Measurements from ENCODE around the gene ZNF497.
"Not testable (repeated sequence)": the region's sequence is repeated elsewhere in the genome, so short reads cannot be mapped to it uniquely, and the experiment has no call there.

The ZNF497 gene

DNA sequence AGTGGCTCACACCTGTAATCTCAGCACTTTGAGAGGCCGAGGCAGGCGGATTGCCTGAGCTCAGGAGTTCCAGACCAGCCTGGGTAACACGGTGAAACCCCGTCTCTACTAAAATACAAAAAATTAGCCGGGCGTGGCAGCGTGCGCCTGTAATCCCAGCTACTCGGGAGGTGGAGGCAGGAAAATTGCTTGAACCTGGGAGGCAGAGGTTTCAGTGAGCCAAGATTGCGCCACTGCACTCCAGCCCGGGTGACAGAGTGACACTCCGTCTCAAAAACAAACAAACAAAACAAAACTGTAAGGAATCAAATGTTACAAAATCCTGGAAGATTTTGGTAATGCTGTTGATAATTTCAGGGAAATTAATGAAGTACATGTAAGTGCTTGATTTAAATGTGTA, 14.5 kb downstream of the ZNF497 start:
- DNase-seq (ENCODE audit: low spot score), result not testable (repeated sequence)

DNA sequence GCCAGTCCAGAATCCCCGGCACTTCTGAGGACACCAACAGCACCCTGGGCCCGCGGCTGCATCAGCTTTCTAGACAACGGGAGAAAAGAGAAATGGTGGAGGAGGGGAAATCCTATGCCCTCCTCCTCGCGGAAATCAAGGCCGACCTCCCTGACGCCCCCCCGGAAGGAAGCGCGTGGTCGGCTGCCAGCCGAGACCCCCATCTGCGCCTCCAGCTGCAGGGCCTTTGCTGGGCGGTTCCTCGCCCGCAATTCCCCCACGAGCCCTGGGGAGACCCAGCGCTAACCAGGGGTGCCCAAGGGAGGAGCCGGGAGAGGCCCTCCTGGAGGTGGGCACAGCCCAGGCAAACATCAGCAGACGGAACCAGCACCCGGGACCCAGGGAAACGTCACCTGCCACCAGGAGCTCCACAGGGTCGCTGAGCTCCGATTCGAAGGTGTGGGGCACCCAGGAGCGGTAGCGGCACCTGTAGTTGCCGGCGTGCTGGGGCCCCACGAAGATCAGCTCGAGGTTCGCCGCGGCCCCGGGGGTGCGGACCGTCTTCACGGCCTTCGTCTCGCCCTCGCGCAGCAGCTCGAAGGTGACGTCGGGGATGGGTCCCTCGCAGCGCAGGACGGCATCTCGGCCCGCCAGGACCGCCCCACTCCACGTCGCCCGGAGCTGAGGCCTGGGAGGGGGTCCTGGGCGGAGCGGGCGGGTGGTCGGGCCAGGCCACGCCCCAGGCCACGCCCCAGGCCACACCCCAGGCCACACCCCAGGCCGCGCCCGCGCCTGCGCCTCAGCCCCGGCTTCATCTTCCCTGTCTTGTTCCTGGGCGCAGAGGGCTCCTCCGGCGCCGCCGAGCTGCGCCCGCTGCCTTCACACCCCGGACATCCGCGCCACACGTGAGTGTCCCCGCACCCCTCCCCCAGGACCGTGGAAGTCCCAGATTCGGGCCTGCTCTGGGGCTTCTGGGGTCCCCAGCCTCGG, 15.3 kb downstream of the ZNF497 start:
- DNase-seq (ENCODE audit: low spot score), result peak; percentile 62

DNA sequence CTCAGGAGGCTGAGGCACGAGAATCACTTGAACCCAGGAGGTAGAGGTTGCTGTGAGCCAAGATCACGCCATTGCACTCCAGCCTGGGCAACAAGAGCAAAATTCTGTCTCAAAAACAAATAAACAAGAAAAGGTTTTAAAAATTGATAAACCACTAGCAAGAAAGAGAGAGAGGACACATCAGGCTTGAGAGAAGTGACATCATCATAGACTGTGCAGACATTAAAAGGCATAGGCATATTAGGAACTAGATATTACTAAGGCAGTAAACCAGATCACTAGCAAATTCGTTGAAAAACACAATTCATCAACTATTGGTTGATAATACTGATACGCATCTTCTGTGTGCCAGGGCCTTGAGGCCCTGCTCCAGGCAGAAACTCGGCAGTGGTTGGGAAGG, 17.0 kb downstream of the ZNF497 start:
- no peak for DNase-seq (ENCODE audit: low spot score)

DNA sequence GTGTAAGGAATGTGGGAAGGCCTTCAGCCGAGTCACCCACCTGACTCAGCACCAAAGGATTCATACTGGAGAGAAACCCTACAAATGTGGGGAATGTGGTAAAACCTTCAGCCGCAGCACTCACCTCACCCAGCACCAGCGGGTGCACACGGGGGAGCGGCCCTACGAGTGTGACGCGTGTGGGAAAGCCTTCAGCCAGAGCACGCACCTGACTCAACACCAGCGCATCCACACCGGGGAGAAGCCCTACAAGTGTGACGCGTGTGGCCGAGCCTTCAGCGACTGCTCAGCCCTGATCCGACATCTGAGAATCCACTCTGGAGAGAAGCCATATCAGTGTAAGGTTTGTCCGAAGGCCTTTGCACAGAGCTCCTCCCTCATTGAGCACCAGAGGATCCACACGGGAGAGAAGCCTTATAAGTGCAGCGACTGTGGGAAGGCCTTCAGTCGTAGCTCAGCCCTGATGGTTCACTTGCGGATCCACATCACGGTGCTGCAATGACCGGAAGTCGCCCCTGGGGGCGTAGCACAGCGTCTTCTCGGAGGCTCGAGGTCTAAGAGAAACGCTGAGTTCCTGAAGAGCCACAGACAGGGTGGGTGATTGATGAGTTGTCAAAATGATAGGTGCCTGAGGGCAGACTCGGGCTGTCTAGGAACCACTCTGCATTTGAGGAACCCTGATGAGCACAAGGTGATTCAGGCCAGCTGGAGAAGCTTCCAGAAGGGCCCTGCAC, 23.6 kb downstream of the ZNF497 start:
- DNase-seq (ENCODE audit: low spot score), result no peak

DNA sequence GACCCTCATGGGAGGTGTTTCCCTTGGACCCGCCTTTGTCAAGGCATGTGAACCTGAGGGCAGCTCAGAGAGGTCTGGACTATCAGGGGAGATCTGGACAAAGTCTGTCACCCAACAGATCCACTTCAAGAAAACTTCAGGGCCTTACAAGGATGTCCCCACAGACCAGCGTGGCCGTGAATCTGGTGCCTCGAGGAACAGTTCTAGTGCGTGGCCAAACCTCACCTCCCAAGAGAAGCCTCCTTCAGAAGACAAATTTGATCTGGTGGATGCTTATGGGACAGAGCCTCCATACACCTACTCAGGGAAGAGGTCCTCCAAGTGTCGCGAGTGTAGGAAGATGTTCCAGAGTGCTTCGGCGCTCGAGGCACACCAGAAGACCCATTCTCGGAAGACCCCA, 24.2 kb downstream of the ZNF497 start:
- no peak for DNase-seq (ENCODE audit: low spot score)

DNA sequence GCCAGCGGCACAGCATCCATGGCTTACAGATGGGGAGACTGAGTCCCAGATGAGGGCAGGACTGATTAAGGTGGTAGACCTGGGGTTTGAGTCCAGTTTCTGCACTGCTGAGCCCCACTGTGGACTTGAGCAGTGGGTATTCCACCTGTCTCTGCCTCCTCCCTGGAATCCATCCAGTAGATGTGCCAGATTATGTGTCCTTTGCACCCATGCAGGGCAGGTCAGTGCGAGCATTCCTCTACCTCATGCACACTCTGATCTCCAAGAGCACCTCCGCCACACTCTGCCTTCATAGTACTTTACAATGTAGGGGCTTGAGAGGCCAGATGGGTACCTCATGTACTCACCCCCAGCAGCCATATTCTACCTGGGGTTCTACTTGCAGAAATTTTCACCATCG, 25.7 kb downstream of the ZNF497 start:
- no peak for DNase-seq (ENCODE audit: low spot score)

DNA sequence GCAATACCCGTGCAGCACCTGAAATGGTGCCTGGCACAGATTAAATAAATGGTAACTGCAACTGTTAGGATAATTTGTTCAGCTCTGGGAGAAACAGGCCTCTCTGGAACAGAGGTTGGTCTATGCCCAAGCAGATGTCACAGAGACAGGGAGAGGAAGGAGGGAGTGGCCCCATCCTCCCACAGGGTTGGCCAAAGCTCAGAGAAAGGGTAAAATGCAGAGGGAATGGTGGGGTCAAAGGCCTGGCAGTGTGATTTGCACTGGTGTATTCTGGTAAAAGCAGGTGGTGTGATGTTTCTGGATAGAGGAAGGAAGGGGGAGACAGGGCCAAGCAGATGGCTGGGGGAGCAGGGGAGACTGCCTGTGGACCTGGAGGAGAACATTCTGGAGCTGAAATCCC, 26.3 kb downstream of the ZNF497 start:
- no peak for DNase-seq (ENCODE audit: low spot score)

DNA sequence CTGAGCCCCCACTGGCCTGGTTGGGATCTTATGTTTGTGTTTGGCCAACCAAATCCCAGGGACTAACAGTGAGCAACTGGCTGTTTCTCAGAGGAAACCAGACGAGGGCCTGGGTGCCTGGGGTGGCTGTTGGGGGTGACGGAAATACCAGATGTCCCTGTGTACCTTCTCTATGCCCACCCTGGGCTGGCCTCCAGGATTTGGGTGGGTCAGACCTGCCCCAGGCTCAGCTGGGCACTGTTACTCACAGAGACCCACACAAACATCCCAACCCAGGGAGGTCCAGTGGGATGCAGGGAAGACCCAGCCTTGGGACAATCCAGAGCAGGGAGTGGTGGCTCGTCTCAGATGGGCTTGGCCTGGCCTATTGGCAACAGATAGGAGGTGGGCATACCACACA, 26.9 kb downstream of the ZNF497 start:
- no peak for DNase-seq (ENCODE audit: low spot score)

DNA sequence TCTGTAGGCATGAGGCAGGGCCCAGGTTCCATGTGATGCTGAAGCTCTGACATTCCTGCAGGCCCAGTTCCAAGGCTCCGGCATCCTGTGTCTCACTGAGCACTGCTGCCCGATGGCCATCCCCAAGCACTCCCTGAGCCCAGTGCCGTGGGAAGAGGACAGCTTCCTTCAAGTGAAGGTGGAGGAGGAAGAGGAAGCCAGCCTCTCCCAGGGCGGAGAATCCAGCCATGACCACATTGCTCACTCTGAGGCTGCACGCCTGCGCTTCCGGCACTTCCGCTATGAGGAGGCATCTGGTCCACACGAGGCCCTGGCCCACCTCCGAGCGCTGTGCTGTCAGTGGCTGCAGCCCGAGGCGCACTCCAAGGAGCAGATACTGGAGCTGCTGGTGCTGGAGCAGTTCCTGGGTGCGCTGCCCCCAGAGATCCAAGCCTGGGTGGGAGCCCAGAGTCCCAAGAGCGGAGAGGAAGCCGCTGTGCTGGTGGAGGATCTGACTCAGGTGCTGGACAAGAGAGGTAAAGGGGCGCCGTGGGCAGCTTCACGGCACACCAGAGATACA, 27.8 kb downstream of the ZNF497 start:
- DNase-seq (ENCODE audit: low spot score), result no peak

DNA sequence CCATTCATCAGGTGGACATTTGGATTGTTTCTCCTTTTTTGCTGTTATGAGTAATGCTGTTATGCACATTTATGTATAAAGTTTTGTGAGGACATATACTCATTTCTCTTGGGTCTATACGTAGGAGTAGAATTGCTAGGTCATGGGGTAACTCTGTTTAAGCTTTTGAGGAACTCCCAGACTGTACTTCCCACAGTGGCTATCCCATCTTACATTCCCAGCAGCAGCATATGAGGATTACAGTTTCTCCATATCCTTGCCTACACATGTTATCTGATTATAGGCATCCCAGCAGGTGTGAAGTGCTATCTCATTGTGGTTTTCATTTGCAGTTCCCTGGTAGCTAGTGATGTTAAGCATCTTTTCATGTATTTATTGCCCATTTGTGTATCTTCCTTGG, 29.9 kb downstream of the ZNF497 start:
- no peak for DNase-seq (ENCODE audit: low spot score)

DNA sequence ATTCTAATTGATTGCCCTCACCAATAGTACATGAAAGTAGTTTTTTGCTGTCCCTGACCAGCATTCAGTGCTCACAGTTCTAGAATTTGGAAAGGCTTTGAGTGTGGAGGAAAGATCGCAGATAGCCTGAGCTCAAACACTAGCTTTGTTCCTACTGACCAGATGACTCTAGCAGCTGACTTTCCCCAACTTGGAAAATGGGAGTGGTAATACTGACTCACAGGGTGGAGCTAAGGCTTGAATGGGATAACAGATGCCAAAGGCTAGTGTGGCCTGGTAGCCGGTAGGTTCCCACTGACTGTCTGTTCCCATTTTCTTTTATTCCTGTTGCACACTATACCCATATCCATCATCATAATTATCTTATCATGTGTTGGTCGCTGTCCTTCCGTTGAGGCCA, 32.1 kb downstream of the ZNF497 start:
- no peak for DNase-seq (ENCODE audit: low spot score)

DNA sequence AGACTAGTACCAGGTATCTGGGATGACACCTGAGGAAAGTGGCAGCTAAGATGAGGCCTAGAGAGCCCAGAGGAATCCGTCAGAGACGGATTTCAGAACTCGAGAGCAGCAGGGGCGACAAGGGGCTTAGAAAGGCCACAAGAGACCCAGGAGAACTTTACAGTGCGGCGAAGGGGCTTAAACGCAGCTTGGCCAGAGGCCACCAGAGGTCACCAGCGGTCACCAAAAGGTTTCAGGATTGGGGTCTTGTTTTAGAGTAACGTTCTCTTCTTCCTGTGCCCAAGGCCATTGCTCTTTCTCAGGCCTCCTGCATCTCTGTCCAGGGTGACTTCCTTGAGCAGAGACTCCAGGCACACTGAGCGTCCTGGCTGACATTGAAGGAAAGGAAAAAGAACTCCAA, 33.6 kb downstream of the ZNF497 start:
- DNase-seq (ENCODE audit: low spot score), result peak; percentile 13

DNA sequence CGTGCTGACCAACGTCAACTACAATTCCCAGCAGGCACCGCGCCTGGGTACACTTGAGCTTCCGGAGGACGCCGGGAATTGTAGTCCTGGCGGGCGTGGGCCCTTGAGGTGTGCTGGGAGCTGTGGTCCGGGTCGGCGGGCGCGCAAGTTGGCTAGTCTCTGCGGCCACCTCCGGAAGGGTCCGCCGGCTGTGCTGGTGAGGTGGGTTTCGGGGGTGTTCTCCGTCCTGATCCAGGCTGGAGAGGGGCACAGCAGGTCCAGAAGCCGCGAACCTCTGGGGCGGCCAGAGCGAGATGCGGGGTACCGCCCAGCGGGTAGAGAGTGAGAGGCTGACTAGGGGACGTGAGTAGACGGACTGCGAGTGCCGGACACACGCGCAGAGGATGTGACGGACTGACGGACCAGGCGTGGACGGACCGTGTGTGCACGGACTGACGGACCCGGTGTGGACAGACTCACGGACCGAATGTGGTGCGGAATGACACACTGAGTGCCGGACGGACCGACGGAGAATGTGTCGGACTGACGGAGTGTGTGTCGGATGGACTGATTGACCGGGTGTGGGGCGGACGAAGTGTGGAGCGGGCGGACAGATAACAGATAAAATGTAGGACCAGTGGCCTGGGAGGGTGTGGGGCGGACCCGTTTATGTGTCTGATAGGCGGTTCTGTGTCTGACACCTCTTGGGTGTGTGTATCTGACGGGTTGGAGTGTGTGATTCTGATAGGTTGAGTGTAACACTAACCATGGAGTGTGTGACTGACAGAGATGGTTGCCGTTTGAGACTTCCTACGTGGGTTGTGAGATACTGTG, 35.4 kb downstream of the ZNF497 start, which contains the start of gene ZSCAN22:
Gene ZSCAN22 (plus strand): TSS at position 81 of the 813 bp plus-strand sequence. CDS start 7,809 bp downstream, outside the sequence.
- DNase-seq (ENCODE audit: low spot score), result peak; percentile 90

DNA sequence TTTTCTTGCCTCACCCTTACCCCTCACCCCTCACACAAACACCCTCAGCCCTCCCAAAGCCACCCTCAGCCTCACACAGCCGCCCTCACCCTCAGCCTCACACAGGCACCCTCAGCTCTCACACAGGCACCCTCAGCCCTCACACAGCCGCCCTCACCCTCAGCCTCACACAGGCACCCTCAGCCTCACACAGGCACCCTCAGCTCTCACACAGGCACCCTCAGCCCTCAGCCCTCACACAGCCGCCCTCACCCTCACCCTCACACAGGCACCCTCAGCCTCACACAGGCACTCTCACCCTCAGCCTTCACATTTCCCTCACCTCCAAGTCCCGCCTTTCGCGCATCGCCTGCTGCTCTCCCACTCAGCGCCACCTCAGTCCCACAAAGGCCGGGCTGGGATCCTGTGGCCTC, 36.0 kb downstream of the ZNF497 start:
- DNase-seq (ENCODE audit: low spot score), result no peak

DNA sequence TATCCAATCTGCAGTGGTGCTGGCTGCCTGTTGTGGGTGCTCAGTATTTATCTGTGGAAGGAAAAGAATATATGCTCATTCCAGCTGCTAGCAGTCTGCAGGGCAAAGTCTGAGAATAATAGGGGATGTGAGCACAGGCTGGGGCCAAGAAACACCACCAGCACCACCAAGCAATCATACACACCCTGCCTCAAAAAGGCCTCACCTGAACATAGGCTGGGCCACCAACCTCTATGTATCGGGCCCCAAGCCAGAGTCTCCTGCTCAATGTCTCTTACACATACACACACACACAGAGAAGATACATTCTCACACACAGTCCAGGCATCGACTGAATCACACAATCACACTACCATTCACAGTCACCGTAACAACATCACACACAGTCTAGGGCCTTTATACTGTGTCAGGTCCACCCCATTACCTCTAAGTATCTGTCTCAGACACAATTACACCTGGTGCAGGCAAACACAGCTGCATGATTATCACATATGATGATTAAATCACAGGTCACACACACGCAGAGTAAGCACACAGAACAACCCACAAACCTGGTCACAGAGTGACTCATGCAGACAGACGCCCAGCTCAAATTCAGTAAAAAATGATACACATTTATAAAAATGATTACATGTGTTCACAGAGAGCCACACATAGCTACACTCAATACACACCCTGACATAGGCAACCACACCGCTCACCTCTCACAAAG, 37.1 kb downstream of the ZNF497 start:
- DNase-seq (ENCODE audit: low spot score), result no peak

DNA sequence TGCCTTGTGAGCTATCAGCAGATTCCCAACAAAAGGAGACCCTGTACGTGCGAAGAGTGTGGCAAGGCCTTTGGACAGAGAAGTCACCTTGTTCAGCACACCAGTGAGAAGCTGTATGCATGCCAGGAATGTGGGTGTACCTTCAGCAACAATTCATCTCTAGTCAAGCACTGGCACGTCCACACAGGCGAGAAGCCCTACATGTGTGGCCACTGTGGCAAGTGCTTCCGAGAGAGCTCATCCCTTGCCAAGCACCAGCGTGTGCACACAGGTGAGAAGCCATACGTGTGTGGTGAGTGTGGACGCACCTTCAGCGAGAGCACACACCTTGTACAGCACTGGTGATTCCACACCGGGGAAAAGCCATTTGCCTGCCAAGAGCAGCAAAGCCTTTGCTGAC, 43.3 kb downstream of the ZNF497 start:
- DNase-seq (ENCODE audit: low spot score), result no peak

DNA sequence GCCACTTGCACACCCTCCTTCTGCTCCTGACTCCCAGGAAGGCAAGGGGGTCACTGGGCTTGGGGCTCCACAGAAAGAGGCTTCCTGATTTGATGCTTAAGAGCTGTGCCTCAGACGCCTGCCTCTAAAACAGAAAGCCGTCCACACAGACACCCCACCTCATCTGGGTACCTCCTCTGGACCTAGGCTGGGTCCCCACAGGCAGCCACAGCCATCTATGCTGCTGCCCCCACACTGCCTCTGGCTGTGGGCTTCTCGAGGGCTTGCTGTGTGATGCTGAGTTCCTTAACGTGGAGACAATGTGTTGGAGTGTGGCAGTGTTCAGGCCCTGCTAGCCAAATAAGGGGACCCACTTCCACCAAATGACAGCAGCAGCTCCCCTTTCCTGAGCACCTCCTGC, 44.3 kb downstream of the ZNF497 start:
- DNase-seq (ENCODE audit: low spot score), result no peak

DNA sequence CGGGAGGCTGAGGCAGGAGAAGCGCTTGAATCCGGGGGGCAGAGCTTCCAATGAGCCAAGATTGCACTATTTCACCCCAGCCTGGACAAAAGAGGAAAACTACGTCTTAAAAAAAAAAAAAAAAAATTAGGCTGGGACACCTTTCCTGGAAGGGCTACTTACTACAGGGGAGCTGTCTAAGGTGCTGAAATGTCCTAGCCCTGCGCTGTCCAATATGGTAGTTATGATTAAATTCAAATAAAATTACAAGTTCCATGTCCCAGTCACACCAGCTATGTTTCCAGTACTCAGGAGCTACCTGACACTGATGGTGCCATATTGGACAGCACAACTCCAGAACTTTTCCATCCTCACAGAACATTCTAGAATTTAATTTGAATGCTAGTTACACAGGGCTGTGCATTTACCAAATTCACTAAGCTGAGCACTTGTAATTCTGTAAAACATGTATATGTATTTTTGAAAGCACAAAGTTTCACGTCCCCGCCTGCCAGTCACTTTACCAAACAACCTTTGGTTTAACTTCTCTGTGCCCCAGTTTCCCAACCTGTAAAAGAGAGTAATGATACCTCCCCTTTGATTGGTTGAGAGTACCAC, 45.0 kb downstream of the ZNF497 start:
- no peak for DNase-seq (ENCODE audit: low spot score)

DNA sequence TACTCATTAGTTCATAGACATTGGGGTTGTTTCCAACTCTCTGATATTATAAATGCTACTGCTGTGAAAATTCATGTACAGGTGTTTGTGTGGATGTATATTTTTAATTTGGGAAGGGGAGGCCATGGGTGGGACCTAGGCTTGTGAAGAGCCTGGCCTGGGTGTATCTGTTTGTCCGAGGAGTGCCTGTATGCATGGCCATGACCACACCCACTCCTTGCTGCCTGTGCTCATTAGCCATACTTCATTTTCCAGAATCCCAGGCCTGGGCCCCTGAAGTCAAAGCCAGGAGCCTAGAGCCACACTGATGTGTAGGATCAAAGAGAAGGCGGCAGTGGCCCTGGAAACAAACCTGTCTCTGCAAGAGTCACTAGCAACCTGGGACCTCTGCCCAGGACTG, 47.0 kb downstream of the ZNF497 start:
- no peak for DNase-seq (ENCODE audit: low spot score)

DNA sequence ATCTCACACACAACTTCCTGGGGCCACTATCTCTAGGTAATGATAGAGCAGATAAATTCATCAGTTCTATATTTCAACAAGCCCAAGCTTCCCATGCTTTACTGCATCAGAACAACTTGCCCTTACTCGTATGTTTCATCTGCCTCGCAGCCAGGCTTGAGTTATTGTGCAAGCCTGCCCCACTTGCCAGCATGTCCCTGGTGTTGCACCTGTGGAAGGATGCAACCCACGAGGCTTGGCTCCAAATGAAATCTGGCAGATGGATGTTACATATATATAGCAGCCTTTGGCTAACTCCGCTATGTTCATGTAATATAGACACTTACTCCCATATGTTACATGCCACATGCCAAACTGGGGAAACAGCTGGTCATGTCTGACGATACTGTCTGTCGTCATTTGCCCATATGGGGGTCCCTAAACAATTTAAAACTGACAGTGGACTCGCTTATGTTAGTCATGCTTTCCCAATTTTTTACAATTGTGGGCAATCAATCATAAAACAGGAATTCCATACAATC, 51.1 kb downstream of the ZNF497 start:
- DNase-seq (ENCODE audit: low spot score), result no peak

Measured in SK-N-DZ (cell line).